Cardiac atrium fibroblast (primary cell): ENCODE measurements around the gene NT5M. TPM values are rescaled to one million over a fixed set of nuclear protein-coding genes. Genes with fewer than 3 reads are reported as not detected.

Experiments
- total RNA-seq: library from RNA; depleted of rRNA; stranded (reverse); fragments of >200 nt; gene quantifications from 2 replicates; pipeline ENCODE4 v1.2.3, GENCODE V29; 2015

The NT5M gene
- total RNA-seq: 0.49 and 8.3 TPM in 2 replicates

DNA sequence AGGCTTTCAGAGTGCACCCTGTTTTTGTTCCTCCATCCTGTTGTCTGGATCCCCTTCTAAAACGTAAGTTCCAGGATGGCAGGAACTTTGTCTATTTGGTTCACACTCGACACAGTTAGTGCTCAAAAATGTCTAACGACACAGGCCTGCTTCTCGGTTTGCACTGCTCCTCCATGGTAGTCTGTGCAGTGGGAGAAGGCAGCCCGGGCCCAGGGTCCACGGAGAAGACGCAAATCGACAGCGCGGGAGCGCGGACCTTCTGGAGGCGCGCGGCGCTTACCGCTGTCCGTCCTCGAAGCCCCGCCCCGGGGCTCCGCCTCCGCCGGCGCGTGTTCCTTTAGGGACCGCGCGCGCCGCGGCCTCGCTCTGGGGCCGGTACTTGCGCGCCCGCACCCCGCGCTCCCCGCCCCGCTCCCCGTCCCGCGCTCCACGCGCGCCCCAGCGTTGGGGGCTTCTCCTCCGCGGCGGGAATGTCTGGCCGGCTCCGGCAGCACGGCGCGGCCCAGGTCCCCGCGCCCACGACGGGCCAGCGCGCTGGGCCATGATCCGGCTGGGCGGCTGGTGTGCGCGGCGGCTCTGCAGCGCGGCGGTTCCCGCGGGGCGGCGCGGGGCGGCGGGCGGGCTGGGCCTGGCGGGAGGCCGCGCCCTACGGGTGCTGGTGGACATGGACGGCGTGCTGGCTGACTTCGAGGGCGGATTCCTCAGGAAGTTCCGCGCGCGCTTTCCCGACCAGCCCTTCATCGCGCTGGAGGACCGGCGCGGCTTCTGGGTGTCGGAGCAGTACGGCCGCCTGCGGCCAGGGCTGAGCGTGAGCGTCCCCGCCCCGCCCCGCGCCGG lies at the start of gene NT5M:
TSS of gene NT5M (plus strand) at position 364 of the 837 bp plus-strand sequence. CDS start at position 542, 178 bp downstream.

DNA sequence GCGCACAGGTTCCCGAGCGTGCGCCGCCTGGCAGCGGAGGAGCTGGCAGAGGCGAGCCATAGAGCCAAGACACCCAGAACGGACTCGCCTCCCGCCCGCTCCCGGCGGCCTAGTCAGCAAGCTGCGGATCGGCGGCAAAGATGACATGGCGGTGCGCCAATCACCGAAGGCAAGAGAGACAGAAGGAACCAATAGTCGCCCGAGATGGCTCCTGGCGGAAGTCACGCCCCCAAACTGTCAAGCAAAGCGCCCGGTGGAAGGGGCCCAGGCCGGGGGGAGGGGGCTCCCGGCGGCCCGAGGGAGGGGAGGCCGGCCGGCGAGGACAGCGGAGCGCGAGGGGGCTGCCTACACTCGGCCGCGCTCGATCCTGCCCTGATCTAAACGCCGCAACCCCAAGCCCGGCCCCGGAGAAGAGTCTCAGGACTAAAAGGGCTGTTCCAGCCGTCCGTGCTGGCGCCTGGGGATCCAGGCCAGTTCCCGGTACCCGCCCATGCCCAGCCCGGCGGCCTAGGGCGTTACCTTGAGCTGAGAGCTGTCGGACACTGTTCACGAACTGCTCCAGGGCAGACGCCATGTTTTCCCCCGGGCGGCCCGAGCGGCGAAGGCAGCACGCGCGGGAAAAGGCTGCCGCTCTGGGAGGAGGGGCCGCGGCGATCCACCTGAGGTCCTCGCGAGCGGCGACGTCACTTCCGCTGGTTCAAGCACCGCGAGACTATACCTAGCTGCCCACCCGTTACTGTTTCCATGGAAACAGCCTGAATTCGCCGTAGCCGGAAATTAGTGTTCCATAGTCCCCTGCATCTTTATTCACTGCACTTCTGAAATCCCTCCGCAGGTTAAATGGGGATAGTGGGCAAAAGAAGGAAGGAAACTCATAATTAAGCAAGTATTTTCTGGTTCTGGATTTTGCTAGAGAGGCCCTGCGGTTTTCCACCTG lies 22.3 kb upstream of the NT5M start, which contains the start of gene COPS3:
TSS of gene COPS3 (minus strand) at position 634 of the 937 bp plus-strand sequence. CDS start at position 574, 60 bp downstream.

Other genes with a start within 250 kb of the NT5M start
- 0.54 and 0.81 TPM in 2 replicates for gene PLD6, start 97.0 kb upstream of the NT5M start, total RNA-seq
- gene FLCN, start 66.2 kb upstream of the NT5M start, total RNA-seq: 35.2 and 38.1 TPM in 2 replicates
- gene COPS3, start 22.1 kb upstream of the NT5M start, total RNA-seq: 61.7 and 65.9 TPM in 2 replicates
- gene MED9, start 173.6 kb downstream of the NT5M start, total RNA-seq: 3.6 and 6.8 TPM in 2 replicates
- gene RASD1, start 193.0 kb downstream of the NT5M start, total RNA-seq: 6.5 and 10.8 TPM in 2 replicates